ENCODE measurements around the gene PSMB9.

The PSMB9 gene

DNA sequence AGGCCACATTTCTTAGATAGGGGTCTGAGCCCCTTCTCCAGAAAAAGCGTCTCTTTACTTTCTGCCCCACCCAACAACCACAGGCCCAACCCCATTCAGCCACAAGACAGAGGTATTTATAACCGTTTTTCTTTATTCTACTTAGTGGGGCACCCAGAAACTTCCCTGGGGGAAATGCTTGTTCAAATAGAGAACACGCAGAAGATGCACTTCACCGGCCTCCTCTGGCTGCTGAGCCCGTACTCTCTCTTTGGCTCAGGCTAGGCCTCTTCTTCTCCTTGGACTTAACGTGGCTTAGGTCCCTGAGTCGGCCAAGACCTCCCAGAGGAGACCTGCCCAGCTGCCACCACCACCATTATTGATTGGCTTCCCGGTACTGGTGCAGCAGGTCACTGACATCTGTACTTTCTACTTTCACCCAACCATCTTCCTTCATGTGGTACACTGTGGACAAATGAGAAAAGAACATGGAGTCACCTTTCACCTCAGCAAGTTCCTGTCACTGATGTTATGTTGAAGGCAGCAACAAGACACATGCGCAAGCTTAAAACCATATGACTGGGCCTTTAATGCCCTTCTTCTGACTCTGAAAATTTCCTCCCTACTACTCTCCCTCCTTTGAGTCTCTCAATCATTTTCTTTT, 13.3 kb upstream of the PSMB9 start:
- peak; percentile 54 for DNase-seq

DNA sequence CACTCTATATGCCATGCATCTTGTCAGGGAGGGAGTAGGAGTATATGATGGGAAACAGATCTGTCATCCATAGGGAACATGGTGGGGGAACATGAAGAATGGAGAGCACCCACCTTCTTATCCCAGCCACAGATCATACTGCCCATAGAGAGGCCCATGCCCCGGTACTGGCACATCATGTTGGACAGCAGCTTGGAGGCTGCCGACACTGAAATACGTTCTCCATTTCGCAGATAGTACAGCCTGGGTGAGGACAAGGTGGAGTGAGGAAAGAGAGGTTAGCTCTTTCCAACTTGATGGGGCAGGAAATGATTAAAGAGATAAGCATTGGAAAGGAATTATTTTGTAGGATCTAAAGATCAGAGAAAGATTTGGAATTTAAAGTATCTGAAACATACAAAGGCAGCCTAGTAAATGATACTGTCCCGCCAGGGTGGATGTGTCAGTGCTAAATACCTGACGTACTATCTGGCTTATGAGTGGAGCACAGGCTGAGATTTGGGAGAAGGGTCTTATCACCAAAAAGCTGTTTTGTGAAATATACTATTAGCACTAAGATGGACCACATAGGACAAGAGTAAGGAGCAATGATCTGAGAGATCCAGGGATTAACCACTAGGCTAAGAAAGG, 11.9 kb upstream of the PSMB9 start:
- no peak for DNase-seq

DNA sequence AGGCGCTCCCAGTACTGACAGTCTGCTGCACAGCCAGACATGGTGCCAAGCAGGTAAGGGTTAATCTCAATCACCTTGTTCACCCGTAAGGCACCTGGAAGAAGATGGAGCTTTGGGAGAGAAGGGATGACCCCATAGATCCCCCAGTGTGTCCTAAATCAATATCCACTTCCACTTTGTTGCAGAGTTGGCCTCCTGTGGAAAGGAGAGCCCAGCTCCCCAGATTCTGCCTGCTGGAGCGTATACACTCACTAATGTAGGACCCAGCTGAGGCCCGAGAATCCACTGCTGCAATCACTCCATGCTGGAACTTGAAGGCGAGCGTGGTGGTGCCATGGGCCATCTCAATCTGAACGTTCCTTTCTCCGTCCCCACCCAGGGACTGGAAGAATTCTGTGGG, 11.3 kb upstream of the PSMB9 start:
- no peak for DNase-seq

DNA sequence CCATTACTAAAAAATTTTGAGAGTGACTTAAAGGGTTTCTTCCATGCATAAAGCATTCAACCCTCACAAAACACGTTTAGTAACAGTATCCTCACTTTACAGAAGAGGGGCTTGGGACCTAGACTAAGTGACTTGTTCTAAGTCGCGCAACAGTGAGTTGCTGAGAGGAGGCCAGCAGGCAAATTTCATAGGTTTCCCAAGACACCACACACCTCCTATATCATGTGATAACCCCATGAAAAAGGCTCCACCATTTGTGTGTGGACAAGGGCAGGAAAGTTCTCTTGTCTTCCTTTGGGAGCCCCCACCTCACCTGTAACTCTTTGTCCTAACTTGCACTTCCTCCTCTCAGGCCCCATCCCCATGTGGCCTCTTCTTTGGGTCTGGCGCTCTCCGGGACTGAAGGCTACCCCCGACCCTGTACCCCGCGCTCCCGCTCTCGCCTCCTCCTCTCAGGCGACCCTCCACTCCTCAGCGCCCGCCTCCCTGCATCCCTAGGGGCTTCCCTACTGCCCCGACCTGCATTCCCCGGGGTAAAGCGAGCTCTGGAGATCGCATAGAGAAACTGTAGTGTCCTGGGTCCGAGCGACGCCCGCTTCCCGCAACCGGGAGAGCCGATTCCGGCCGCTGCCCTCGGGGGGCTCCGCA, 10.5 kb upstream of the PSMB9 start:
- no peak for DNase-seq

DNA sequence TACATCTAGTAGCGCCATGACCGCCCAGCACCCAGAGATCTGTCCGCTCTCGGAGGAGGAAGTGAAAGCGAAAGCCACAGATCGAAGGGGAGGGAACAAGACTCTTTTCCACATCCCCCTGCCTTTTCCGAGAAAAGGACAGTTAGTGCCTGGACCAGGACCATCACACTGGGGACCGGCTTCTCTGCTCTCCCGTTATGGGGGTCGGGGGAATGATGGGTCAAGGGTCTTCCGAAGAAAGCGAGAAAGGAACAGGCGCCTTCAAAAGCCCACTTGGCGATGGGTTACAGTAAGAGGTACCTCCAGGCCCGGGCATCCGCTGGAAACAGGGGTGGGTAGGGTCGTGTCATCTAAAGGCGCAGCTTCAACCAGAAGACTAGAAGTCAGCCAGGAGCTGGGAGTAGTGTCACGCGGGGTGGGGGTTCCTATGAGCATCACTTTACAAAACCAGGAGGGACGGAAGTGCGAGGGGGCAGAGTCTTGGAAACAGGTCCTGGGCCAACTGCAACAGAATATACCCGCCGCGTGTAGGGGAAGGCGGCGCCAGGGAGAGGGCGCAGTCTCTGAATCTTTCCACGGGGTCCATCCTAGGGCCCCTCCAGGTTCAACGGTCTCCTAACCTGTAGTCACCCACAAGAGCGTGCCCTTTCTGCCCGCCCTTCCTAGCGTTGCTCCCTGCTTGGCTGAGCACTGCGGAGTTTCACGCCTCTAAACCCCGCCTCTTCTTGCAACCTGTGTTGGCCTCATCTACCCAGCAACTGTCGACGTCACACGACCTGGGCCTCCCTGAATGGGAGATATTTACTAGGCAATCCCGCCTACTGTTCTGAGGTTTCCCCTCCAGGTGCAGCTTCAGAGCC, 9.8 kb upstream of the PSMB9 start, which contains the start of gene PSMB8:
Gene PSMB8, minus strand, starts transcription at position 69 of the 860 bp plus-strand sequence. Its CDS starts 51 bp downstream, at position 18.
- DNase-seq: peak; percentile 99

DNA sequence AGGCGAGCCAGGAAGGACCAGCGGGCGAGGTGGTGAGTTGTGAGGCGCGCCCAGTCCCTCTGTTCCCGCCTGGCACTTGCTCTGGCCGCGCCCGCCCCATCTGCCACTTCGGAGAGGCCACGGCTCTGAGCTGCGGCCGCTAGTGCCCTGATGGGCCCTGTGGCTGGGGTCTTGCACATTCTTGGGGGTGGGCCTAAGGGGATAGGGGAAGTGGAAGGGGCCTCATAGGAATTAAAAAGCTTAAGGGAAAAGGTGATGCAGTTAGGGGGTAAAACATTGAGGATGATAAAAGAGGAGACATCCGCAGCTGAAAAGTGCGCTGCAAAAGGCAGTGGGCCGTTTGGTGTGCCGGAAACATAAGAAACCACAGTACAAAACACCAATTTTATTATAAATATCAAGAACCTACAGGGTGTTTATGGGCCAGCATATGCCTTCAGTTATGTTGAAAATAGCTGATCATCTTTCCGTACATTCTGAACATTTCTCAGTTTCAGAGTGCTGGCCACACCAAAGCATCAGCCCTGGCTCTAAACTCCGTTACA, 9.1 kb upstream of the PSMB9 start:
- no peak for DNase-seq

DNA sequence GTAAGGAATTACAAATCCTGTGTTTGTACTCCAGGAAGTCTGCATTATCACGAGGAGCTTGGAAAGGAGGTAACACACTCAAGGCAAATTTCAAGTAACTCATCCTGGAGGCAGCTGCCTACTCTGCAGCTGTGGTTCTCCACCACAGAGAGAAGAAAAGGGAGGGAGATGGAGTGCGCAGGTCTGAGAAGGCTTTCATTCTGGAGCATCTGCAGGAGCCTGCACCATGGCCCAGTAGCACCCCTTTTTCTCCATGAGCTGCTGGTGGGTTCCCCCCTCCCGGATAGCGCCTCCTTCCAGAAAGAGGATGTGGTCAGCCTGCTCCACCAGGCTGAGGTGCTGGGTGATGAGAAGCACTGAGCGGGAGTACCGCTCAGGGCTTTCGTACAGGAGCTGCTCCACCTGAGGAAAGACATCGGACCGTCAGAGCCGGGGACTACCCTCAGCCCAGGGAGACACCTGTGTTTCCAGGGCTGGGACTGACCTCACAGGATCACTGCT, 8.6 kb upstream of the PSMB9 start:
- peak; percentile 57 for DNase-seq

DNA sequence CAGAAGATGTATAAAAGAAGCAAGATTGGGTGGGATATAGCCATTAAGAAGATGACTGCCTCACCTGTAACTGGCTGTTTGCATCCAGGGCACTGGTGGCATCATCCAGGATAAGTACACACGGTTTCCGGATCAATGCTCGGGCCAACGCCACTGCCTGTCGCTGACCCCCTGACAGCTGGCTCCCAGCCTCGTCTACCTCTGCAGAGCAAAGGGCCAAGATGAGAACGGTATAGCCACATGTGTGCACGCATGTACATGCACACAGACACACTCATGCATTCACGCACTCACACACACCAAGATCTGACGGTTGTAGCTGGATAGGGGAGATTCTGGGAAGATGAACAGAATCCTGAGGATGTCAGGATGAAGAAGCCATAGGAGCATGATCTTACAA, 7.0 kb upstream of the PSMB9 start:
- DNase-seq: no peak

DNA sequence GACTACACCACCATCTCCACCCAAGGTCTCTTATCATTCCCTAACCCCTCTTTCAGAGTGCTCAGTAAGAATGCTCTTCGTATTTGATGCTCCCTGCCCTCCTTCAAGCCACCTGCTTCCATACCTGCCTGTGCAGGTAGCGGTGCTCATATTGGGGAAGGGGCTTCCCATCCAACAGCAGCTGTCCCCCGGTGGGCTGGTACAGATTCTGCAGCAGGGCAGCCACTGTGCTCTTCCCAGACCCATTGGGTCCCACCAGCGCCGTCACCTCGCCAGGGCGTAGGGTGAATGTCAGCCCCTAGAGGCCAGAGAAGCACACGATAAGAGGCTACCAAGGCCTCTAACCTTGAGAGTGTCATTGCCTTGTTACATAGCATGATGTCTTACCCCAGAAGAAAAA, 6.2 kb upstream of the PSMB9 start:
- no peak for DNase-seq

DNA sequence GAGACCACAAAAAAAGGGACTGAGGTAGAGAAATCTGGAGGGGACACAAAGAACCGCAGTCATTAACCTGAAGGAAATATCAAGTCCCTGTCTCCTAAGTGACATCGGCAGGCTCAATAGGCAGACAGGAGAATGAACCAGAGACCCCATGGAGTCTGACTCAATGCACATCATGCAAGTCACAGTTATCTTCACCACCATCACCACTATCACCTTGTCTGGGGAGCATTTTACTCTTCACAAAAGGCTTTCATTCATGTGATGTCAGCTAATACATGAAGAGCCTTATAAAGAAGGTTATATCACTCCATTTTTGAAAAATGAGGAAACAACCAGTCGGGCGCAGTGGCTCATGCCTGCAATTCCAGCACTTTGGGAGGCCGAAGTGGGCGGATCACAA, 4.9 kb upstream of the PSMB9 start:
- no peak for DNase-seq

DNA sequence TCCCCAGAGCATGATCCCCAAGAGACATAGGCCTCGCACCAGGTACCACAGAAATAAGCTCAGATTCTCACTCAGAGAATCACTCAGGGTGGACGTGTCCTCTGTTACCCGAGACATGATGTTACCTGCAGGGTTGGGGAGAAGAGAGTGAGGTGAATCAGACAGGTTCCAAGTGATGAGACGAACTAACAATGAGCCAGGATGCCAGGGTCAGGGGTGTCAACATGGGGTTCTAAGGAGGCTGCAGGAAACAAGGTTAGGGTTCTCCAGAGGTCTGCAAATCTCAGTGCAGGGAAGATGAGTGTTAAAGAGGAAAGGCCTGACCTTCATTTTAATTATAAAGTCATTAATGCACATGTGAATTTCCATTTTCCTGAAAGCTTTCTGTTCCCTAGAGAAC, 3.0 kb upstream of the PSMB9 start:
- DNase-seq: no peak

DNA sequence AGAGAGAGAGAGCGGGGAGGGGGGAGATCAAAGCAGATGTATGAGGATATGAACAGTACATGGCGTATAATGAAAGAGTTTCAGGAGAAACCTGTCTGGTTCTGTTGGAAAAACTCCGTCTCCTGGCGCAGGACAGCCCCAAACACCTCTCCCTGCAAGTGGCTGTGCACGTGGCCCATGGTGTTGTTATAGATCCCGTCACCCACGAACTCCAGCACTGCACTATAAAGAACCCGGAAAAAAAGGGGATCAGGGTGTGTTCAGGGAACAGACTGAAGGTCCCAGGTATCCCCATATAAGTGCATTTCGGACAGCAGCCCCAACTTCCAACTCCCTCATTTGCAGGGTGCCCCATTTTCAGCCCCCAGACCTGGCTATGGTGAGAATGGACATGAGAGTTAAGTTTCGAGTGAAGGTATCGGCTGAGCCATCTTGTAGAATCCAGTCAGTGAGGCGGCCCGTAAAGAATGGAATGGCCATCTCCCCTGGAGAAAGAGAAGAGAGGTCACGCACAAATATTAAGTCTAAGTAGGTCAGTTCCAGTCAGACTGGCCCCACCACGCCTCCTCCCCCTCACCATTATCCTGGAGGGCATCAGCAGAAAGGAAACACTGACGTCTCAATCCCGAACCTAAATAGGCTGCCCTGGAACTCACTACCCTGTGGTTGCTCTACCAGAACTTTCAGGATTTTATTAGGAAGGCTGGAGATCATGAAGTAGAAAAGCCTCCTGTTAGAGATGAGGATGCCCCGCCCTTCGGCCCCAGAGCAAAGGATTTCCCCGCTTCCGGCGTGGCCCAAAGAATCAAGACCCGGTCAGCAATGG, 1.8 kb upstream of the PSMB9 start:
- peak; percentile 42 for DNase-seq

DNA sequence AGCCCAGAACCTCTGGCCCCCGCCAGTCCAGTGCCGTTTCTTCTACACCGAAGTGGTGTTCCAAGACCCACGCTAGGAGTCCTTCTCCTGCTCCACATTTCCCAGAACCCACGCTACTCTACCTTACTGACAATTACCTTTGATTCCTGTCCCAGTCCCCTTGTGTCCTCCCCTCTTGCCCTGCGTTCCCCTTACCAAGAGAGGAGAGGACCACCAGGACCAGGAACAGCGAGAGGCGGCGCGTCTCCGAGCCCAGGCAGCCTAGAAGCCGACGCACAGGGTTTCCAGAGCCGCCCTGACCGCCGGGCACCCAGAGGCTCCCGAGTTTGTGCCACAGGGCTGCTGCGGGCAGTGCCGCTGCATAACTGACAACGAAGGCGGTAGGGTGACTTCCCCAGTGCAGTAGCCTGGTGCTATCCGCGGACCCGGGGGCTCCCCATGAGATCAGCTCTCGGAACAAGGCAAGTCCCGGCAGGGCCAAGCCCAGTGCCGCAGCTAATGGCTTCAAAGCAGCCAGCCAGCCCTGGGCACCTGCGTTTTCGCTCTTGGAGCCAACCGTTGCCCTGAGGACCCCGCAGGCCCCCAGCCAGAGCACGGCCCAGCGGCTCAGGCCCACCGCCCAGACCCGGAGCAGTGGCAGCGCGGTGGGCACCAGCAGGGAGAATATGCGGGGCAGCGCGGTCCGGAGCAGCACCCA, 1.0 kb upstream of the PSMB9 start:
- peak; percentile 56 for DNase-seq

DNA sequence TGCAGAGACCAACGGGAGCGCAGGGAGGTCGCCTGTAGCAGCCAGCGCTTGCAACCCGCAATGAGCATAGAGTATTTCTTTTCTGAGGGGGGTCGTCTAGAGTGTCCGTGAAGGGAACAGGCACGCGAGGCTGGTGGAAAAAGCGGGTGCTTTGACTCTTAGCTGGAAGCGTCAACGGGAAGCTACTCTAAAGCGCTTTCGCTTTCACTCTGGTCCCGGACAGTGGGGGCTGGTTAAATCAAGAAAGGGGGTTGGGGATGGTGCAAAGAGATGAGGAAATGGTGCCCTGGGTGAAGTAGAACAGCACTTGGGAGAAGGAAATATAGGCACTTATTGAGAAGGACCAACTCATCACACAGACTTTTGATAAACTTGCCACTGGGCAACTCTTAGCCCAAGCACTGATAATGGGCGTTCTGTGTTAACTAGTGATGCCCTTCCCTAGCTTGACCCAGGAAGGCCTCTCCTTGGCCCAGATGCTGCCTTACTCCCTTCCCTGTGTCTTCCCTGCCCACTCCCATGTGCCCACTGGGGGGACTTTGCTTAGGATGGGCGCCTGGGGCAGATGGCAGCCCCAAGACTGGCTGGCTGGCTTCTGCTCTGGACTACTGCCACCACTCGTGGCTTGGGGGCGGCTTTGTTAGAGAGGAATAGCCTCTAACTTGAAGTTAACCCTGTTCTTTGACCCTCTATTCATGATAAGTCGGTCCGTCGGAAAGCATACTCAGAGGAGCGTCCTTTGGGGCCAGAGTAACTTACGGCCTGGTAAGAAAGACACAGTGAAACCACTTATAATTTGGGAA, 585 bp downstream of the PSMB9 start:
- DNase-seq: peak; percentile 71

DNA sequence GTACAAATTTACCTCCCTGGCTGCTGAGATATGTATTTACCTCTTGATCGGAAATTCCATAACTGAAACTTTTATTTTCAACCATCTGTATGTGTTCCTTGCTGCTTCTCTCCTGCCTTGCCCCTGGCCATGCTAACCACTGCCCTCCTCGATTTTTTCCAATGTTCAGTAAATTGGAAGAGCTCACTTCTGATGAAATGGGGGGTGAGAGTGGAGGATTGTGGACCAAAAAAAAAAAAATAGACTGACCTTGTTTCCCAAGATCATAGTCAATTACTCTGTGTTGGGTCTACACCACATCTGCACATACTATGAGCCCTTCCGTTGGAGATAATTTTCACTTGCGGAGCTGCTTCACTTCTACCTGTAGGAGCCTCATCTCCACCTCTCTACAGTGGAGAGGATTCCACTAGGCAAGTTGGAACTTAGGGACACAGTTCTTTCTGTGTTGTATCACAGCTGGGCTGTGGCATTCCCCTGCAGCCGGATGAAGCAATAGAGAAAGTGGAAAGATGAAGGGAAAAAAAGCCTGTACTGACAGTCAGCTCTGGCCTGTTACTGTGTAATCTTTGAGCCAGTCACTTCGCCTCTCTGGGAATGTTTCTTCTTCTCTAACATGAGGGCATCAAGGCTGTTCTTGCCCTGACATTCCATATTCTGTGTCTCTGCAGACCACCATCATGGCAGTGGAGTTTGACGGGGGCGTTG, 1.6 kb downstream of the PSMB9 start:
- no peak for DNase-seq

DNA sequence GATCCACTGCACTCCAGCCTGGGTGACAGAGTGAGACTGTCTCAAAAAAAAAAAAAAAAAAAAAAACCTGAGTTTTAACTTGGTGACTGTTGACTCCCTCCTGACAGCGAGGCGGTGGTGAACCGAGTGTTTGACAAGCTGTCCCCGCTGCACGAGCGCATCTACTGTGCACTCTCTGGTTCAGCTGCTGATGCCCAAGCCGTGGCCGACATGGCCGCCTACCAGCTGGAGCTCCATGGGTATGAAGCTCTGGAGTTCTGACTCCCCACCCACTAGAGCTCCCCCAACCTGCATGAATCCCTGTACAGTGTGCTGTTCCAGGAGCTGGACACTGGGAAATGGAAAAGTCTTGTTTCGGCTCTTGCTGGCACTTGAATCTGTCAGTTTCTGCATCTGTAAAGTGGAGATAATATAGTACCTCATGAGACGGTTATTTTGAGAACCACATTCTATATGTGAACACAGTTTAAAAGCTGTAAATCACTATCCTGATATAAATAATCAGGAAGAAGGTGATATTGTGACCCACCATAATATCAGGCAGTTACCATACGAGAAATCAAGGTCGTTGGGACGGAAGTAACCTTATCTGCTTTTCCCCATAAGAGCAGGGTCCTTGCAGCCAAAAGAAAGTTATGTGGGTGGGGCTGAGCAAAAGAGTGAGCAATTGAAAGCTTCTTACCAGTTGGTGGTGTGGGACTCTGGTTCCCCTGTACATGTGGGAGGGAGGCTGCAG, 3.3 kb downstream of the PSMB9 start:
- DNase-seq: no peak

DNA sequence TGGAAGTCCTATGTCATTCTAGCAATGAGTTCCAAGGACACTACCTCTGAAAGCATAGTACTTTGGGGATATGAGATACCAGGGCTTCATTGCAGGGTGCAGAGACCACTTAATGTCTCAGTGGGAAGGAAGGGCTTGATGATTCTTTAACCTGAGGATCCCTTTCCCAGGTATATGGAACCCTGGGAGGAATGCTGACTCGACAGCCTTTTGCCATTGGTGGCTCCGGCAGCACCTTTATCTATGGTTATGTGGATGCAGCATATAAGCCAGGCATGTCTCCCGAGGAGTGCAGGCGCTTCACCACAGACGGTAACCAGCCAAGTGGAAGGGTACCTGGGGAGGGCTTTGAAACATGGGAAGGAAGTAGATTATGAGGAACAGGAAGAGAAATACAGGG, 4.2 kb downstream of the PSMB9 start:
- DNase-seq: no peak

DNA sequence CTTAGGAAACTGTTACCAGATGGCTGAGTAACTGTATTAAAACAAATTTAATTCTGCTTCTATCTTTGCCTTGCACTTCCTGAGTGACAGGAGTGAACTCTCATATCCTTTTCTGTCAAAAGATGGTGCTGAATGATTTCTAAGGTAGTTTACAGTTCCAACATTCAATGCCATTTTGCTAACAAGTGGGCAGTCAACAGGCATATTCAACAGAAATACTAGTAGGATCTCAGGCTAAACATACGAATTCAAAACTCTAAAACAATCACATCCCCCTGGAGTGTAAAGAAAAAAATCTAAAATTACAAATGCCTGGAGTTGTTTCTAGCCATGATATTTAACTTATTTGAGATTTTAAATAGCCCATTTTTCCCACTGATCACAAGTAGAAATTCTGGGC, 6.7 kb downstream of the PSMB9 start:
- DNase-seq: no peak

DNA sequence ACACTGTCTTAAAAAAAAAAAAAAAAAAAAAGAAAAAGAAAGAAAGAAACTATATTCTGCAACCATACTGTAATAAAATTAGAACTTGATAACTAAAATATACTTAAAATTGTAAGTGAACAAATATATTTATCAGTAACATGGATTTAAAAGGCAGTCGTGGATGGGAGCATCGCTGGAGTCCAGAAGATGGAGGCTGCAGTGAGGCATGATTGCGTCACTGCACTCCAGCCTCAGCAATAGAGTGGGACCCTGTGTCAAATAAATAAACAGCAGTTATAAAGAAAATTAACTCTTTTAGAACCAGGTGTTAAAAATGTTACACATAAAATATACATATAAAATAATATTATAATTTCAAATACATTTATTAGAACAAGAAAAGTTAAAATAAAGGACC, 8.7 kb downstream of the PSMB9 start:
- no peak for DNase-seq
